Thoracic aorta (tissue), 2 donors: ENCODE measurements around the gene CHST1. TPM values are rescaled to one million over a fixed set of nuclear protein-coding genes. Genes with fewer than 3 reads are reported as not detected.

Source experiments
- ATAC-seq: fragments of 150-250 bp; one replicate; pipeline ENCODE4 v1.8.0; 2017; ENCODE audit warnings: low read depth; ENCODE audit not compliant: insufficient number of reproducible peaks, low FRiP score
- DNase-seq: peaks from one replicate; pipeline ENCODE4 v3.0.0-alpha.2; 2020; ENCODE audit warnings: low spot score
- H3K27ac ChIP-seq, 2 donors: fragments of 200-600 bp; sonication (generic); 1 replicate in 1 of 2; 2 replicates in 1 of 2; pipeline ENCODE4 v1.5.1; 2016; ENCODE audit warnings: mild to moderate bottlenecking in 2 of 2, moderate library complexity in 2 of 2
- H3K27me3 ChIP-seq: fragments of 200-600 bp; sonication (generic); replicated peaks from 2 replicates; pipeline ENCODE4 v1.6.0; 2016; ENCODE audit warnings: mild to moderate bottlenecking; ENCODE audit not compliant: insufficient read depth
- H3K36me3 ChIP-seq: fragments of 200-600 bp; sonication (generic); one replicate; pipeline ENCODE4 v1.5.1; 2016
- H3K4me1 ChIP-seq, 2 donors: fragments of 200-600 bp; sonication (generic); 1 replicate in 1 of 2; 2 replicates in 1 of 2; pipeline versions ENCODE4 v1.5.1 to v1.6.0; 2016; ENCODE audit warnings: low read depth in 2 of 2, mild to moderate bottlenecking in 1 of 2; ENCODE audit not compliant: control insufficient read depth in 1 of 2
- H3K4me3 ChIP-seq: fragments of 200-600 bp; sonication (generic); 2 replicates; pipeline ENCODE4 v1.5.1; 2016; ENCODE audit warnings: mild to moderate bottlenecking
- H3K9me3 ChIP-seq: fragments of 200-600 bp; sonication (generic); 2 replicates; pipeline ENCODE4 v1.5.1; 2016
- CTCF ChIP-seq: fragments of 200-600 bp; sonication (generic); IDR thresholded peaks from one replicate; pipeline ENCODE4 v1.5.1; 2019; ENCODE audit warnings: antibody characterized with exemption
- total RNA-seq, 2 donors: library from RNA; depleted of rRNA; stranded (reverse); fragments of >200 nt; gene quantifications; one replicate each; pipeline versions ENCODE4 v1.1.0 to v1.2.3, GENCODE V29; 2016

CHST1 gene
- total RNA-seq, 2 donors from 2014 or later, result 48.7 to 50.2 TPM

GRCh38 chr11:45621588-45621987, 43.8 kb downstream of the CHST1 start:
- Histone ChIP-seq H3K36me3 (no peaks in the 10 kb centered on the region), H3K27ac (no peak overlapping the region), H3K4me3 (no peak overlapping the region), H3K4me1 (no peaks in the 10 kb centered on the region), H3K27me3 (no peaks in the 10 kb centered on the region), H3K9me3 (no peaks in the 10 kb centered on the region)
- DNase-seq, result no peak
- TF ChIP-seq CTCF, result no peak
- no peak for ATAC-seq

- H3K9me3 ChIP-seq, result no peaks in the 10 kb centered on the region
- no peak overlapping the region for H3K27ac ChIP-seq
- H3K27me3 ChIP-seq, result no peaks in the 10 kb centered on the region
- no peak for DNase-seq
- TF ChIP-seq CTCF, result no peak
- ATAC-seq, result no peak
- no peaks in the 10 kb centered on the region for H3K4me1 ChIP-seq
- no peak overlapping the region for H3K4me3 ChIP-seq
- H3K36me3 ChIP-seq, result no peaks in the 10 kb centered on the region
Observed at GRCh38 chr11:45620243-45620642, 45.2 kb downstream of the CHST1 start.

- no peak for TF ChIP-seq CTCF
- H3K4me1 ChIP-seq, result no peaks in the 10 kb centered on the region
- H3K36me3 ChIP-seq, result no peaks in the 10 kb centered on the region
- ATAC-seq (no peak), DNase-seq (no peak)
- H3K4me3 ChIP-seq, result no peak overlapping the region
- no peak overlapping the region for H3K27ac ChIP-seq
- no peaks in the 10 kb centered on the region for H3K9me3 ChIP-seq
- H3K27me3 ChIP-seq, result no peaks in the 10 kb centered on the region
Observed at GRCh38 chr11:45618897-45619296, 46.5 kb downstream of the CHST1 start.

- Histone ChIP-seq H3K36me3 (no peaks in the 10 kb centered on the region), H3K4me3 (no peak overlapping the region), H3K9me3 (no peaks in the 10 kb centered on the region), H3K27ac (no peak overlapping the region), H3K4me1 (no peaks in the 10 kb centered on the region), H3K27me3 (no peaks in the 10 kb centered on the region)
- DNase-seq, result no peak
- TF ChIP-seq CTCF, result no peak
- no peak for ATAC-seq
Observed at GRCh38 chr11:45617871-45618601, 47.4 kb downstream of the CHST1 start.

GRCh38 chr11:45616802-45617549, 48.4 kb downstream of the CHST1 start:
- no peaks in the 10 kb centered on the region for H3K9me3 ChIP-seq
- H3K4me1 ChIP-seq, result no peaks in the 10 kb centered on the region
- no peak overlapping the region for H3K27ac ChIP-seq
- H3K27me3 ChIP-seq, result no peaks in the 10 kb centered on the region
- H3K36me3 ChIP-seq, result no peaks in the 10 kb centered on the region
- DNase-seq (no peak), ATAC-seq (no peak)
- TF ChIP-seq CTCF, result no peak
- no peak overlapping the region for H3K4me3 ChIP-seq
